Measurements from ENCODE around the gene NOD2. TPM values are rescaled to one million over a fixed set of nuclear protein-coding genes. Genes with fewer than 3 reads are reported as not detected.
A peak's percentile ranks its signal among the peaks of the same experiment; 100 is the strongest.

The NOD2 gene
- total RNA-seq, 3 donors from 2014 or later (not counting 1 experiment from before 2014, with no cell fraction given) = 2.8 to 8.6 (median 2.9) TPM

GRCh38 chr16:50776037-50776436 is 82.6 kb downstream of the NOD2 start:
- Histone ChIP-seq H3K9me3 (ENCODE audit: control insufficient read depth, insufficient read depth, low read length) (no peaks in the 10 kb centered on the region), H3K27me3 (ENCODE audit: control insufficient read depth, insufficient read depth, low read length) (no peaks in the 10 kb centered on the region), H3K4me3 (ENCODE audit: low read length) (no peak overlapping the region), H3K36me3 (ENCODE audit: control insufficient read depth, insufficient read depth, low read length) (peaks cover 55% of the 10 kb centered on the region), H3K4me1 (ENCODE audit: control insufficient read depth, insufficient read depth, low read length) (no peaks in the 10 kb centered on the region), H3K27ac (ENCODE audit: low read length) (no peak overlapping the region)
- intact Hi-C loops (cut with micrococcal nuclease) = no loop called here
- DNase-seq (no peak), ATAC-seq (no peak)
- peaks cover 15% of the 10 kb centered on the region for H3K36me3 Mint-ChIP-seq
- H3K4me1 Mint-ChIP-seq = peaks cover 37 to 41% of the 10 kb centered on the region in 2 donors
- H3K9me3 Mint-ChIP-seq = no peaks in the 10 kb centered on the region
- no peak for TF ChIP-seq CTCF (IDR thresholded peaks at IDR 0.05)
- H3K4me3 Mint-ChIP-seq = no peak overlapping the region
- no CpG with 5 or more reads among the region's 1 CpG for WGBS (ENCODE audit: insufficient coverage)
- no peaks in the 10 kb centered on the region for H3K27me3 Mint-ChIP-seq (ENCODE audit: low read depth in 2 of 2)
- H3K27ac Mint-ChIP-seq = no peak overlapping the region

GRCh38 chr16:50778284-50779163 is 85.1 kb downstream of the NOD2 start:
- ATAC-seq = peak in 1 of 3 donors; percentile 18
- intact Hi-C loops (cut with micrococcal nuclease) = no loop called here
- no peak for DNase-seq
- Histone ChIP-seq H3K36me3 (ENCODE audit: control insufficient read depth, insufficient read depth, low read length) (peaks cover 75% of the 10 kb centered on the region), H3K9me3 (ENCODE audit: control insufficient read depth, insufficient read depth, low read length) (no peaks in the 10 kb centered on the region), H3K4me1 (ENCODE audit: control insufficient read depth, insufficient read depth, low read length) (no peaks in the 10 kb centered on the region), H3K27me3 (ENCODE audit: control insufficient read depth, insufficient read depth, low read length) (no peaks in the 10 kb centered on the region), H3K4me3 (ENCODE audit: low read length) (no peak overlapping the region), H3K27ac (ENCODE audit: low read length) (no peak overlapping the region)
- Mint-ChIP-seq H3K27me3 (ENCODE audit: low read depth in 2 of 2) (no peaks in the 10 kb centered on the region), H3K27ac (peak overlapping the region; percentile 45 to 81), H3K9me3 (no peaks in the 10 kb centered on the region), H3K36me3 (peaks cover 15% of the 10 kb centered on the region), H3K4me3 (no peak overlapping the region), H3K4me1 (peaks cover 26 to 27% of the 10 kb centered on the region in 2 donors)
- TF ChIP-seq CTCF (IDR thresholded peaks at IDR 0.05) = no peak
- WGBS (ENCODE audit: insufficient coverage) = 70% methylated on average over 1 of the region's 1 CpG

GRCh38 chr16:50781043-50781442 is 87.6 kb downstream of the NOD2 start:
- no peaks in the 10 kb centered on the region for H3K4me1 ChIP-seq (ENCODE audit: control insufficient read depth, insufficient read depth, low read length)
- WGBS (ENCODE audit: insufficient coverage) = 92% methylated on average over 5 of the region's 7 CpGs
- TF ChIP-seq CTCF (IDR thresholded peaks at IDR 0.05) = peak; percentile 18
- no peaks in the 10 kb centered on the region for H3K27me3 ChIP-seq (ENCODE audit: control insufficient read depth, insufficient read depth, low read length)
- intact Hi-C loops (cut with micrococcal nuclease) = no loop called here
- H3K9me3 Mint-ChIP-seq = no peaks in the 10 kb centered on the region
- H3K27ac Mint-ChIP-seq = peak overlapping the region; percentile 52 to 74
- no peaks in the 10 kb centered on the region for H3K9me3 ChIP-seq (ENCODE audit: control insufficient read depth, insufficient read depth, low read length)
- H3K27ac ChIP-seq (ENCODE audit: low read length) = no peak overlapping the region
- peaks cover 17 to 22% of the 10 kb centered on the region in 2 donors for H3K4me1 Mint-ChIP-seq
- no peak overlapping the region for H3K4me3 ChIP-seq (ENCODE audit: low read length)
- H3K36me3 ChIP-seq (ENCODE audit: control insufficient read depth, insufficient read depth, low read length) = peaks cover 92% of the 10 kb centered on the region
- DNase-seq = peak in 1 of 2 donors; percentile 57
- H3K4me3 Mint-ChIP-seq = no peak overlapping the region
- no peaks in the 10 kb centered on the region for H3K27me3 Mint-ChIP-seq (ENCODE audit: low read depth in 2 of 2)
- ATAC-seq = peak in 2 of 3 donors; percentile 40 to 46
- H3K36me3 Mint-ChIP-seq = peaks cover 30% of the 10 kb centered on the region

Data from natural killer cell (primary cell).